GM11168 (cell line): ENCODE results near the gene NAV2.

Experiments
- in situ Hi-C: fragments of 300-500 bp; cut with MboI; formaldehyde crosslinking; loops from one replicate; pipeline ENCODE4 v1.12.0; 2022; ENCODE audit warnings: low sequenced_read_pairs; ENCODE audit not compliant: unreplicated experiment

Gene NAV2

DNA sequence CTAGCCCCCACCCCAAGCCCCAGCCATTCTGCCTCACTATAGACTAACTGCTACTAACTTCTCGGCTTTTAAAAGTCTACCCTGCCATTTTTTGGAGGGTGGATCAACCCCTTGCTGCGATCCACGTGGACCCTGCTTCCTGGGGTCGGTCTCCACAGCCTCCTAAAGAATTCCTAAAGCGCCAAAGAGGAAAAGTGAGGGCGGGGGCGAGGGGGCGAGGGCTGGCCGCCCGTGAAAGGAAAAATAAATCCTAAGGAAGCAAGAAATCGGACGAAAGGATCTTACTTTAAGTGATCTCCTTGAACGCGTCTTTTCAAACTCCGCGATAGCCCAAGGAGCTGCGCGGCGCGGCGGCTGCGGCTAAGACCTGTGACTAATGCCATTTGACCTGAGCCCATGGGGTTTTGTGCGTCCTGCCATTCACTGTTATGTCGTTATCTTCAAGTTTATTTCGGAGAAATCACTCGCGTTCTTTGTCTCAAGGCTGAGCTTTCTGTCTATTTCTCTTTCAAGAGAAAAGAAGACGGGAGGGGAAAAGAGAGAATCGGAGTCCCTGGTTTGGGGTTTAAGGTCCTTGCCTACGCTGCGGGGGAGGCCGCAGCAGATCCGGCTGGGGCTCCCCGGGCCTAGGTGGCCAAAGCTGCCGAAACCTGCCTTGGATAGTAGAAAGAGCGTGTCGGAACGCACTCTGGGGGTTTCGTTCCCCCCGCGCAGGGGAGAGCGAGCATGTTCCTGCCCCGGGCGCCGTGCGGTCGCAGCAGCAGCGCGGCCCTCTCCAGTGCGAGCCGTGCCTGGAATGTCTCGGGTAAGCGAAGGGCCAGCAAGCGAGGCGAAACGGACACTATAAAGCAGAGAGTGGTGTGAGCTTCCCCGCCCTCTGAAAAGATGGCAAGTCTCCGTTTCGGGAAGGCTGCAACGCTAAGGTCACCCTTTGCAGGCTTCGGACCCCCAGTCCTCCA, 450.5 kb downstream of the NAV2 start:
- in situ Hi-C loops = no loop called here

DNA sequence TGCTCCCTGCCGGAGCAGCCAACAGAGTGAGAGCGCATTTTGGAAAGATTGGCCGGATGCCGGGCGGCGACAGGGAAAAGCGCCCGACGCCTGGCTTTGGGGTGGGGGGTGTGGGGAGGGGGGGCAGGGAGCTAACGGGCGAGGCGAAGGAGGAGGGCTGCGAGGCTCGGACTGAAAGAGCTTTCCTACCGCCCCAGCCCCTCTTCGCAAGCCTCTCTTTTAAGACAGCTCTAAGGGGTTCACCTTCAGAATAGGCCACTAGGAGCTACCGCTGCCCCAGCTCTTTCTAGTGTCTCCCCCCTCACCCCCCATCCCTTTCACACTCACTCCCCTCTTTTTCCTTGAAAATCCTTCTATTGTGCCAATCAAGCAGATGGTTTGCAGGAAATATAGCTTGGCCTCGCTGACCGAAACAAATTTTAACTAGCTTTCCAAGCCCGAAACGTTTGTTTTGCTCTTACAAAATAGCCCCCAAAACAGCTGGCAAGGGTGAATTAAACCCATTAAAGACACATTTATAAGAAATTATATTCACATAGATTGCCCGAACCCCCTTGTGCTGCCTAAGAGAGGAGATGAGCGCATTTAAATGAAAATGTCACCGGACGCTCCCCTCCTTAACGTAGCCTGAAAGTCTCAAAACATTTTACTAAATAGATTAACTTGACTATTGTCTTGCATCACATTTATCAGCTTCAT, 451.3 kb downstream of the NAV2 start:
- in situ Hi-C loops = no loop called here
